ENCODE measurements around the gene FRMD4A. TPM values are rescaled to one million over a fixed set of nuclear protein-coding genes. Genes with fewer than 3 reads are reported as not detected.
A peak's percentile ranks its signal among the peaks of the same experiment; 100 is the strongest.

FRMD4A gene
- total RNA-seq, 6 donors from 2014 or later, result 22.3 to 114 (median 52.3) TPM

- H3K27ac ChIP-seq, result no peak overlapping the region
- TF ChIP-seq EP300 (IDR thresholded peaks at IDR 0.05) (no peak), CTCF (IDR thresholded peaks at IDR 0.05) (no peak), POLR2A (IDR thresholded peaks at IDR 0.05) (no peak), POLR2AphosphoS5 (IDR thresholded peaks at IDR 0.05) (no peak)
- no peaks in the 10 kb centered on the region for H3K4me1 ChIP-seq
- no peak for ATAC-seq (ENCODE audit: low FRiP score in 2 of 2)
- H3K4me3 ChIP-seq, result no peak overlapping the region
- 88 to 96% methylated on average over 5 of the region's 5 CpGs for WGBS, 2 donors
- DNase-seq, result no peak
- H3K27me3 ChIP-seq, result no peaks in the 10 kb centered on the region
- no peaks in the 10 kb centered on the region for H3K9me3 ChIP-seq
- H3K36me3 ChIP-seq, result no peaks in the 10 kb centered on the region
Observed at GRCh38 chr10:14162061-14162460, 168.7 kb downstream of the FRMD4A start.

- WGBS, 2 donors, result 87 to 92% methylated on average over 1 of the region's 1 CpG
- Histone ChIP-seq H3K27me3 (no peaks in the 10 kb centered on the region), H3K9me3 (peaks cover 0 to 2% (median under 1%) of the 10 kb centered on the region in 4 donors), H3K4me3 (no peak overlapping the region), H3K27ac (no peak overlapping the region), H3K4me1 (no peaks in the 10 kb centered on the region), H3K36me3 (no peaks in the 10 kb centered on the region)
- ATAC-seq (ENCODE audit: low FRiP score in 2 of 2) (no peak), DNase-seq (no peak)
- TF ChIP-seq POLR2AphosphoS5 (IDR thresholded peaks at IDR 0.05) (no peak), EP300 (IDR thresholded peaks at IDR 0.05) (no peak), POLR2A (IDR thresholded peaks at IDR 0.05) (no peak), CTCF (IDR thresholded peaks at IDR 0.05) (no peak)
Observed at GRCh38 chr10:14160299-14160698, 170.4 kb downstream of the FRMD4A start.

GRCh38 chr10:14158575-14158974, 172.1 kb downstream of the FRMD4A start:
- H3K27me3 ChIP-seq, result no peaks in the 10 kb centered on the region
- H3K9me3 ChIP-seq, result peaks cover 0 to 7% (median 1%) of the 10 kb centered on the region in 4 donors
- no peak overlapping the region for H3K27ac ChIP-seq
- H3K4me3 ChIP-seq, result no peak overlapping the region
- ATAC-seq (ENCODE audit: low FRiP score in 2 of 2) (no peak), DNase-seq (no peak)
- no peaks in the 10 kb centered on the region for H3K36me3 ChIP-seq
- H3K4me1 ChIP-seq, result no peaks in the 10 kb centered on the region
- TF ChIP-seq EP300 (IDR thresholded peaks at IDR 0.05) (no peak), POLR2A (IDR thresholded peaks at IDR 0.05) (no peak), POLR2AphosphoS5 (IDR thresholded peaks at IDR 0.05) (no peak), CTCF (IDR thresholded peaks at IDR 0.05) (no peak)

DNA sequence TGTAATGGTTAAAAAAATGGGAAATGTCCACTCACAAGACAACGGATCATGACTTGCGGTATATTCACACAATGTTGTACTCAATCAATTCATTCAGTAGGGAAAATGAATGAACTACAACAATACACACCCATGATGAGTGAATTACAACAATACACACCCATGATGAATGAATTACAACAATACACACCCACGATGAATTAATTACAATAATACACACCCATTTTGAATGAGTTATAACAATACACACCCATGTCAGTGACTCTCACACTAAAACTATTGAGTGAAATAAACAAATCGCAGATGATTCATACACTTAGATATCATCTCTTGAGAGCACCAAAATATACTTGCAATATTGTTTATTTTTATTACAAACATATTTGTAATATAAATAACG, 174.6 kb downstream of the FRMD4A start:
- no peak overlapping the region for H3K4me3 ChIP-seq
- no peak for DNase-seq
- TF ChIP-seq CTCF (IDR thresholded peaks at IDR 0.05) (no peak), EP300 (IDR thresholded peaks at IDR 0.05) (no peak), POLR2A (IDR thresholded peaks at IDR 0.05) (no peak), POLR2AphosphoS5 (IDR thresholded peaks at IDR 0.05) (no peak)
- no peak overlapping the region for H3K27ac ChIP-seq
- no peaks in the 10 kb centered on the region for H3K4me1 ChIP-seq
- no peak for ATAC-seq (ENCODE audit: low FRiP score in 2 of 2)
- H3K27me3 ChIP-seq, result no peaks in the 10 kb centered on the region
- H3K9me3 ChIP-seq, result peaks cover 0 to 7% (median 1%) of the 10 kb centered on the region in 4 donors
- WGBS, 2 donors, result 78 to 87% methylated on average over 5 of the region's 5 CpGs
- H3K36me3 ChIP-seq, result no peaks in the 10 kb centered on the region

DNA sequence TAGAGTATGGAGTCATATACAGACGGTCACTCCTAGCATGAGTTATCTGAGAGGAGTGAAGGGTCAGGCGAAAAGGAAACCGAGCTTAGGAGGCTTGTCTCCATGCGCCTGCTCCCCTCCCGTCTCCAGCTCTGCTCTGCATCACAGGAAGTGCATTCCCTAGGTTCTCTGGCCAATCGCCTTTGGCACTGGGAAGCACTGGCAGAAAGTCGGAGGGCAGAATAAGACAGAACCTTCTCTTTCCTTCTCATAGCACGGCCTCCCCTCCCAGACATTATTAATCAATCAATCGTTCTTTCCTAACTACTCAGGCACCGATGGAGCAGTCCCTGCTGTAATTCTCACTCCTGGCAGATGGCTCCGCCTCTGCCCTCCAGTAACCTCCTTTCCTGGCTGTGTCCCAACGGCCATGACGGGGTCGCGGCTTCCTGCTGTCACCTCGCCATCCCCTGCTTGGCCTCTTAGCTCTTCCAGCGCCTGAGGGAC, 177.1 kb downstream of the FRMD4A start:
- H3K27me3 ChIP-seq, result no peaks in the 10 kb centered on the region
- peak overlapping the region in 2 of 4 donors; percentile 7 to 13 for H3K4me3 ChIP-seq
- TF ChIP-seq POLR2AphosphoS5 (IDR thresholded peaks at IDR 0.05), result no peak
- no peak for TF ChIP-seq POLR2A (IDR thresholded peaks at IDR 0.05)
- no peak for TF ChIP-seq EP300 (IDR thresholded peaks at IDR 0.05)
- TF ChIP-seq CTCF (IDR thresholded peaks at IDR 0.05), result no peak
- ATAC-seq (ENCODE audit: low FRiP score in 2 of 2), result no peak
- H3K36me3 ChIP-seq, result no peaks in the 10 kb centered on the region
- WGBS, 2 donors, result 47 to 63% methylated on average over 17 of the region's 17 CpGs
- H3K27ac ChIP-seq, result no peak overlapping the region
- H3K9me3 ChIP-seq, result peaks cover 0 to 7% (median 1%) of the 10 kb centered on the region in 4 donors
- no peaks in the 10 kb centered on the region for H3K4me1 ChIP-seq
- DNase-seq, result peak in 1 of 2 donors; percentile 9

Data from upper lobe of left lung (tissue), 6 donors.